Measurements from ENCODE around the gene COL11A2.

DNA sequence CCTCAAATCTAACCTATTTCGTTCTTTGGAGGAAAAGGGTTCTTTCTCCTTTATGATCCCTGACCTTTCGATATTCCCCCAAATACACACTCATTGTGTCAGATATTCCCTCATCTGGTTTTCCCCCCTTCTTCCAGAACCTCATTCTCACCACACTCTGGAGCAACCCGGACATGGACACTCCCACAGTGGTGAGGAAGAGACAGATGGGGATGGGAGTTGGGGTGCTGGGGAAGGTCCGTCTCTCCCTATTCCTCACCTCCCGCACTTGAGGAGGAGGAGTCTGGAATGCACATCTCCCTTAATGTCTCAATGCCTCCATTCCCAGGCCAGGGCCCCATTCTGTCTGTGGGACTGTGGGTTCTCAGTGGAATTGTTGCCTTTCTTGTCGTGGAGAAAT lies 9.7 kb upstream of the COL11A2 start:
- TF ChIP-seq GATA2 (IDR thresholded peaks at IDR 0.05; ENCODE audit: low read depth, low read length) = no peak
- no peak for TF ChIP-seq GATA3 (IDR thresholded peaks at IDR 0.05; ENCODE audit: low read depth, low read length)
